ENCODE data around the gene CANT1. TPM values are rescaled to one million over a fixed set of nuclear protein-coding genes. Genes with fewer than 3 reads are reported as not detected.

The CANT1 gene
- total RNA-seq, 2 donors from 2014 or later = 57.5 to 61.8 TPM

DNA sequence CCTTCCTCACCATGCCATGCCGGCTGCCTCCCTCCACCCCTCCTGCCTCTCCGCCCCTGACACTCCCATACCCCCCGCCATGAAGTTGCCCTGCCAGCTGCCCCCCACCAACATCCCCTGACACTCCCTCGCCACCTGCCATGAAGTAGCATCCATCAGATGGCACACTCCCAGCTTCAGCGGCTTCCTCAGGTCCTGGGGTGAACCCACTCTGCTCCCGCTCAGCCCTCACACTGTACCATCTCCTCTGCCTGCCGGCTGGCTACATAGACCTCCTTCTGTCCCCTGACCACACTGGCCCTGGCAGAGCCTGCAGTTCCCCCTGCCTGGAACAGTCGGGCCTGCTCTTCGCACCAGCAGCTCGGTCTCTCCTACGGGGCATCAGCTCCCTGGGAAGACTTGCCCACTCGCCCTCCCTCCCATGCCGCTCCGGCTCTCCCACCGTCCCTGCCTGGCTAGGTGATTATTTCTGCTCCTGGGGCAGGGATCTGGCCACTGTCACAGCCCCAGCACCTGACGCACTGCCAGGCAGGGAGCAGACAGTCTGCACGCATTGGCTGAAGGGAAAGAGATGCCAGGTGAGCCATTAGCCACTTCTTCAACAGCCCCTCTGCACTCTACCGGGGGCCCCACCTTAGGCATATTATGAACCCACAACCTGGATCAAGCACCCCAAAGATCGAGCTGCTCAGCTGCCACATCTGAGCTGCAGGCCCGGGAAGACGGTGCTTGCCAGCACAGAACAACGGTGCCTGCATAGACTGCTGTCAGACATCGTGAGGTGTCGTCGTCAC is 9.0 kb downstream of the CANT1 start:
- Mint-ChIP-seq H3K36me3 (ENCODE audit: low read depth) (peaks cover 48% of the 10 kb centered on the region), H3K9me3 (no peaks in the 10 kb centered on the region), H3K27ac (no peak overlapping the region), H3K4me3 (no peak overlapping the region), H3K27me3 (ENCODE audit: insufficient read depth) (peaks cover 15% of the 10 kb centered on the region), H3K4me1 (no peaks in the 10 kb centered on the region)
- Histone ChIP-seq H3K4me1 (ENCODE audit: control insufficient read depth, insufficient read depth, low read length) (no peaks in the 10 kb centered on the region), H3K9me3 (ENCODE audit: control insufficient read depth, low read length) (no peaks in the 10 kb centered on the region), H3K27ac (ENCODE audit: low read depth, low read length) (no peak overlapping the region), H3K4me3 (ENCODE audit: low read length) (no peak overlapping the region), H3K27me3 (ENCODE audit: control insufficient read depth, insufficient read depth, low read length, poor library complexity, severe bottlenecking) (no peaks in the 10 kb centered on the region), H3K9ac (ENCODE audit: extremely low read depth, low read length, poor library complexity, severe bottlenecking) (no peak overlapping the region), H3K36me3 (ENCODE audit: control insufficient read depth, insufficient read depth, low read length) (peaks cover 25% of the 10 kb centered on the region)
- TF ChIP-seq, protein P1, sequence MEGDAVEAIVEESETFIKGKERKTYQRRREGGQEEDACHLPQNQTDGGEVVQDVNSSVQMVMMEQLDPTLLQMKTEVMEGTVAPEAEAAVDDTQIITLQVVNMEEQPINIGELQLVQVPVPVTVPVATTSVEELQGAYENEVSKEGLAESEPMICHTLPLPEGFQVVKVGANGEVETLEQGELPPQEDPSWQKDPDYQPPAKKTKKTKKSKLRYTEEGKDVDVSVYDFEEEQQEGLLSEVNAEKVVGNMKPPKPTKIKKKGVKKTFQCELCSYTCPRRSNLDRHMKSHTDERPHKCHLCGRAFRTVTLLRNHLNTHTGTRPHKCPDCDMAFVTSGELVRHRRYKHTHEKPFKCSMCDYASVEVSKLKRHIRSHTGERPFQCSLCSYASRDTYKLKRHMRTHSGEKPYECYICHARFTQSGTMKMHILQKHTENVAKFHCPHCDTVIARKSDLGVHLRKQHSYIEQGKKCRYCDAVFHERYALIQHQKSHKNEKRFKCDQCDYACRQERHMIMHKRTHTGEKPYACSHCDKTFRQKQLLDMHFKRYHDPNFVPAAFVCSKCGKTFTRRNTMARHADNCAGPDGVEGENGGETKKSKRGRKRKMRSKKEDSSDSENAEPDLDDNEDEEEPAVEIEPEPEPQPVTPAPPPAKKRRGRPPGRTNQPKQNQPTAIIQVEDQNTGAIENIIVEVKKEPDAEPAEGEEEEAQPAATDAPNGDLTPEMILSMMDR (conservative IDR thresholded peaks at IDR 0.05) = no peak
- 92 to 95% methylated on average over 18 to 25 of the region's 25 CpGs for WGBS, 2 experiments (ENCODE audit: insufficient coverage in 1 of 2, insufficient read length in 1 of 2)
- DNase-seq = peak; percentile 39

DNA sequence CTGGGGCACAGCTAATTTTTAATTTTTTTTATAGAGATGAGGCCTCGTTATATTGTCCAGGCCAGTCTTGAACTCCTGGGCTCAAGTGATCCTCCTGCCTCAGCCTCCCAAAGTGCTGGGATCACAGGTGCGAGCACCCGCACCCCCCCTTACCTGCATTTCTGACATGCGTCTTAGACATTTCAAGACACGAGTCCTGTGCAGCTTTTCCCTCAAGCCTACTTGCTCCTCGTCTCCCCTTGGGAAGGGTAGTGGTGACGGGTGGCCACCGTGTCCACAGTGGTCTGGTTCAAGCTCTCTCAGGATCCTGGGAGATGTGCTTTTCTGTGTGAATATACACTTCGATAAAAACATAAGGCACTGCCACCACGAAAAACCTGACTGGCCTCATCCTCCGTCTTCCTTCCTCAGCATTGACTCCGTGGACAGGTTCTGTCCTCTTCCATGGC is 9.6 kb downstream of the CANT1 start:
- Mint-ChIP-seq H3K36me3 (ENCODE audit: low read depth) (peaks cover 54% of the 10 kb centered on the region), H3K4me1 (no peaks in the 10 kb centered on the region), H3K27me3 (ENCODE audit: insufficient read depth) (peaks cover 15% of the 10 kb centered on the region), H3K9me3 (no peaks in the 10 kb centered on the region), H3K4me3 (no peak overlapping the region), H3K27ac (no peak overlapping the region)
- no peaks in the 10 kb centered on the region for H3K4me1 ChIP-seq (ENCODE audit: control insufficient read depth, insufficient read depth, low read length)
- TF ChIP-seq, protein P1 (conservative IDR thresholded peaks at IDR 0.05) = no peak
- no peak overlapping the region for H3K9ac ChIP-seq (ENCODE audit: extremely low read depth, low read length, poor library complexity, severe bottlenecking)
- no peak overlapping the region for H3K27ac ChIP-seq (ENCODE audit: low read depth, low read length)
- 91 to 94% methylated on average over 7 to 12 of the region's 12 CpGs for WGBS, 2 experiments (ENCODE audit: insufficient coverage in 1 of 2, insufficient read length in 1 of 2)
- DNase-seq = peak; percentile 14
- no peaks in the 10 kb centered on the region for H3K27me3 ChIP-seq (ENCODE audit: control insufficient read depth, insufficient read depth, low read length, poor library complexity, severe bottlenecking)
- no peak overlapping the region for H3K4me3 ChIP-seq (ENCODE audit: low read length)
- no peaks in the 10 kb centered on the region for H3K9me3 ChIP-seq (ENCODE audit: control insufficient read depth, low read length)
- H3K36me3 ChIP-seq (ENCODE audit: control insufficient read depth, insufficient read depth, low read length) = peaks cover 25% of the 10 kb centered on the region

DNA sequence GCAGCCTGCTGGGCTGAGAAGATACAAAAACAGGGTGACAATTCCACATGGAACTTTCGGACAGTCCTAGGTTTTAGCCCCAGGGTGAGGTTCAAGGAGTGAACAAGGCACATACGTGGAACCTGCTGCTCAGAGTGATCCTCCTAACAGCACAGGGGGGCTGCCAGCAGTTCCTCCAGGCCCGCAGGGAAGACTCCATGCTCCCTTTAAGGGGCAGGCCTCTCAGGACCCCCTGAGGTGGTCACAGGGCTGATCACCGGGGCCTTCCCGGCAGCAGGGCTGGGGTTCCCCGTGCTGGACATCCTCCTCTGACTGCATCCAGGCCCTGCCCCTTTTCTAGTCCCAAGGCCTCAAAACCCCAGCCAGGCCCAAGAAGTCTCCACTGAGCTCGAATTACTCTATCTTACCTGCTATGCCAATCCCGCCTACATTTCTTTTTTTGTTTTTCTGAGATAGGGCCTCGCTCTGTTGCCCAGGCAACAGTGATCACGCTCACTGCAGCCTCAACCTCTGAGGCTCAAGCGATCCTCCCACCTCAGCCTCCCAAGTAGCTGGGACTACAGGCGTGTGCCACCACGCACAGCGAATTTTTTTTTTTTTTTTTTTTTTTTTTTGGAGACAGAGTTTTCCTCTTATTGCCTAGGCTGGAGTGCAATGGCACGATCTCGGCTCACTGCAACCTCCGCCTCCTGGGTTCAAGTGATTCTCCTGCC is 10.4 kb downstream of the CANT1 start:
- peak; percentile 36 for DNase-seq
- no peaks in the 10 kb centered on the region for H3K4me1 Mint-ChIP-seq
- no peak overlapping the region for H3K9ac ChIP-seq (ENCODE audit: extremely low read depth, low read length, poor library complexity, severe bottlenecking)
- no peak overlapping the region for H3K4me3 ChIP-seq (ENCODE audit: low read length)
- no peak overlapping the region for H3K27ac ChIP-seq (ENCODE audit: low read depth, low read length)
- H3K9me3 ChIP-seq (ENCODE audit: control insufficient read depth, low read length) = no peaks in the 10 kb centered on the region
- peaks cover 25% of the 10 kb centered on the region for H3K36me3 ChIP-seq (ENCODE audit: control insufficient read depth, insufficient read depth, low read length)
- H3K9me3 Mint-ChIP-seq = no peaks in the 10 kb centered on the region
- peaks cover 15% of the 10 kb centered on the region for H3K27me3 Mint-ChIP-seq (ENCODE audit: insufficient read depth)
- 95 to 96% methylated on average over 8 to 17 of the region's 17 CpGs for WGBS, 2 experiments (ENCODE audit: insufficient coverage in 1 of 2, insufficient read length in 1 of 2)
- no peak overlapping the region for H3K27ac Mint-ChIP-seq
- H3K27me3 ChIP-seq (ENCODE audit: control insufficient read depth, insufficient read depth, low read length, poor library complexity, severe bottlenecking) = no peaks in the 10 kb centered on the region
- TF ChIP-seq, protein P1 (conservative IDR thresholded peaks at IDR 0.05) = no peak
- H3K4me1 ChIP-seq (ENCODE audit: control insufficient read depth, insufficient read depth, low read length) = no peaks in the 10 kb centered on the region
- H3K4me3 Mint-ChIP-seq = no peak overlapping the region
- H3K36me3 Mint-ChIP-seq (ENCODE audit: low read depth) = peaks cover 61% of the 10 kb centered on the region

Measured in endodermal cell (in vitro differentiated cells).